Activated CD4-positive, CD25-positive, alpha-beta regulatory T cell (primary cell): ENCODE results near the gene FER1L5.

Experiments used
- DNase-seq, 4 experiments: peaks; one replicate each; lab custom pipeline; 2025; lab: John Stamatoyannopoulos, UW

FER1L5 gene

DNA sequence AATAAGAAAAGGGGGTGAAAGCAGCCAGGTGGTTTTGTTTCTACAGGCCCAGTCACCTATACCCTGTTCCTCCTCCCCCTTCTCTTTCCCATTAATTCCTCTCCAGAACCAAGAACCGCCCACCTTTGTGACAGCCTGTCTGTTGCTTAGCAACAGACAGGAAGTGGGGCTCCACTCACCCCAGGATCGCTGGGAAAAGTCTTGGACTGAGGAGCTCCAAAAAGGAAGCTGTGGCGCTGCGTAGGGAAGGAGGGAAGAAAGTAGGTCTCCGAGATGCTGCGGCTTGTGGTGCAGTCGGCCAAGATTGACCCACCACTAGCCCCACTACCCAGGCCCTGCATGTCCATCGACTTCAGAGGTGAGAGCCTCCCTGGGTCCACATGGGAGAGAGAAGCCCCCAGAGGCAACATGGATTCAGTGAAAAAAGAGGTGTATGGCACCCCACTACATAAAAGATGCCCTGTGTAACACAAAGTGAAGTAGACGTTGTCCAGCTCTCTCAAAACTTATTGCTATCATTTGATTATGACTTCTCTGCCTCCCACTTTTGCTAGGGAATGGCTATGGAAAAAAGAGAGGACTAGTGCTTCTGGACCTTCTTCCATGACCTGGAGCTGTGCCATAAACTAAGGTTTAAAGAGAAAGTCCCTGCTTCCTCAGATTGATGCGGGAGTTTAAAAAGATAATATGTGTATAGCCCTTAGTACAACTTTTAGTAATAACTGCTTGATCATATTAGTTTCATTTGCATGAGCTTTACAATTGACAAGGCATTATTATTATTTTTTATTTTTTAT is at the start of gene FER1L5:
TSS of gene FER1L5 (plus strand) at position 201 of the 797 bp plus-strand sequence. CDS start at position 274, 73 bp downstream.
- no peak for DNase-seq

DNA sequence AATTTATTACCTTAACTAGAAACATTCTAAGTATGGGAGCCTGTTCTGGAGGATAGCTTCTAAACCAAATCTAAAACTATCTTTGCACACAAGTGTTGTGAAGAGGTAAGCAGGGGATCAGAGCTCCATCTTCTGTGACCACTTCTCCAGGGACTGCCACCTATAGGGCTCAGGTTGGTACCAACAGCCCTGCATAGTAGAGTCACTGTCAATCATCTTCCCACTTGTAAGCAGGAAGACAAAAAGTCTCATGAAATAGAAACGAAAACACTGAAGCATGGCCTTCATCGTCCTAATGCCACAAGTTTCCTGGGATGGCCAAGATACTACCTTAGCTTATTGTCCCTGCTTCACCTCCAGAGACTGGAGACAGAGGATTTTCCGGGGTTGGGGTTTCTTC is 48.3 kb upstream of the FER1L5 start:
- no peak for DNase-seq

DNA sequence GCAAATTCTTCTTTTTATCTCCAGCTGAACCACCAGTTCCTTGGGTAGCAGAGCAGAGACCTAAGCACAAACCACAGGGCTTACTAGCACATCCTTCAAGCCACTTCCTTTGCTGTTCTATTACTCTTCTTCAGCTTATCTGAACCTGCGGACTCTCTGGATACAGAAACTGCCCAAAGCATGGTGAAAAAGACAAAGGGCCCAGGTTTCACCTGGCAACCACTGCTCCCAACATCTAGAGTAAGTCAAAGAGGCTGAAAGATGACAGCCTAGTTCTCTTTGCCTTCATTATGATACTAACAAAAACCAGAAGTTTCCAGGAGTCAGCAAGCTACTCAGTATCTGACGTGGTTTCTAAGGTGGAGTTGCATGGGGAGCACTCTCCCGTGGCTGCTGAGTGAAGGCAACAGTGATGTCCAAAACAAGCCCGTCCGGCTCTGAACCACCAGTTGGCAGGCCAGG is 47.8 kb upstream of the FER1L5 start:
- DNase-seq: no peak

DNA sequence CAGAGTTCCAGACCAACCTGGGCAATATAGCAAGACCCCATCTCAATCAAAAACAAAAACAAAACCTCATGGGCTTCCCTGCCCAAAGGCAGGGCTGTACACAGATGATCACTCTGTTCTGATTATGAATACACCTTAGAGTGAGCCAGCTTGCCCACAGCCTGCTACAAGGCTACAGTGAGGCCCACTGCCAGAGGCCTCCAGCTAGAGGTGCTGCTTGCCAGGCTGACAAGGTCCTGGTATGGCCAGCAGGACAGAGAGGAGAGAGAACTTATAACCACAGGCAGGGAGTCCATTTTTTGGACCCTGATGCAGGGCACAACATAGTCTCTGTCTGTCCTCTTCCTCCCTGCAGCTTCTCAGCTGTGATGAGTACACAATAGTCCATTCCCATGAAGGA is 46.0 kb upstream of the FER1L5 start:
- DNase-seq: no peak

DNA sequence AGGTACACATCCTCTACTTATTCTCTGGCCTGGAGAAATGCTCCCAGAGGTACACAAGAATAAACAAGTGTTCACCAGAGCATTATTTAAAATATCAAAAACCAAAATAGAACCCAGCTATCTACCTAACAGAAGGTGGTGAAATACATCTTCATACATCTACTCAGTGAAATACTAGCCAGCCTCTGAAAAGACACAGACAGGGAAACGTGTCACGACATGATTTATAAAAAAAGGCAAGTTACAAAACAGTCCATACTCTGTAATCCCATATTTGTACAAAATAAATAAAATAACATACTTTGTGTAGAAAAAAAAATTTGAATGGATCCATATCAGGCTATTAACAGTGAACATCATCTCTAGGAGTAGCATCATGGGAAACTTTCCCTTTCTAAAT is 42.6 kb upstream of the FER1L5 start:
- no peak for DNase-seq

DNA sequence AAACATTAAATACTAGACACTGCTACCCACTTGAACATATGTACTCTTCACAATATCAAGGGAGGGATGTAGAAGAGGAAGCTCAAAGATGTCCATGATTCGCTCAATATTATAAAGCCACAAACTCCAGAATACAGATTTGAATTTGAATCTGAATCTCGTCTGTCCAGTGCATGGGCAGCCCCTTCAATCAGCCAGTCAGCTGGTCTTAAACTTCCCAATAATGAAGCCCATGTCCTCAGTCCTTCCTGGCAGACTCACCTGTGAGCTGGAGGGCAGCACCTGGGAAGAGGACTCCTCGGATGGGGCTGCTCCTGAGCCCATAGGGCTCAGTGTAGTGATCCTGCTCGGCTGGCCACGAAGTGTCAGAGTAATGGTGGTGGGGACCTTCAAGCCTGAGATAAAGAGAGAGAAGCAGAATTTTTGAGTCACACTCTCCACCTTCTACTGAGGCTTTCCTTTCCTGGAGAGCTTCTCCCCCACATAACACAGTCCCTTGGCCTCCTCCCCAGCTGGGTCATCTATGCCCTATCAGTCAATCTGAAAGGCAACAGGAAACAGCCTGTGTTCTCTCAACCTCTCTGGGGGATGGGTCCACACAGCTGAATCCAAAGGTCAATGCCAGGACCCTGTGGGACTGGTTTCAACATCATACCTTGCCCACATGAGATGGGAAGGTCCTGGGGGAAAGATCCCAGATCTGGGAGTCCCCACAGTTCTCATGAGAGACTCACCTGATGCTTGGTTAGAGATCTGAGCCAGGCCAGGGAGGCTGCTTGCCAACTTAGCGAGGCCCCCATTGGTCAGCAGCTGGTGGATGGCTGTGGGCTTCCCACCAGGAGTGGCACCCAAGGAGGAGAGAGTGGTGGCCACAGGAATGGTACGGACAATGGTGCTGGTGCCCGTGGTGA is 40.9 kb upstream of the FER1L5 start:
- DNase-seq: no peak

DNA sequence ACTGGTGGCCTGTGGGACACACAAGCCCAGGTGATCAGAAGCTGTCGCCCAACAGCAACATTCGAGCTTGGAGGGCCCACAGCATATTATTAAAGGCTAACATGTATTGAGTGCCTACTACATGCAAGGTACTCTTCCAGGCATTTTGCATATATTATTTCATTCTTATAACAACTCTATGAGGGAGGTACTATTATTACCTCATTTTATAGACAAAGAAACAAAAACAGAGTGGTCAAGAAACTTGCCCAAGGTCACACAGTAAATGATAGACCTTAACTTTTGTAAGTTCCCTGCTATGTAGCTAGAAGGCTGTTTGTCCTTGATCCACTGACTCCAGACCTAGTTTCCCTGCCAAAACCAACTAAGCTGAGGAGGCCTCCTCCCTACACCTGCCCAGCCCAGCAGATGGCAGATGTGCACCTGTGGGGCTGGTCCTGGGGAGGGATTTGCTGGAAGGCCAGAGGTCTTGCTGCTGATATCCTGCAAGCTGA is 40.2 kb upstream of the FER1L5 start:
- DNase-seq: no peak

DNA sequence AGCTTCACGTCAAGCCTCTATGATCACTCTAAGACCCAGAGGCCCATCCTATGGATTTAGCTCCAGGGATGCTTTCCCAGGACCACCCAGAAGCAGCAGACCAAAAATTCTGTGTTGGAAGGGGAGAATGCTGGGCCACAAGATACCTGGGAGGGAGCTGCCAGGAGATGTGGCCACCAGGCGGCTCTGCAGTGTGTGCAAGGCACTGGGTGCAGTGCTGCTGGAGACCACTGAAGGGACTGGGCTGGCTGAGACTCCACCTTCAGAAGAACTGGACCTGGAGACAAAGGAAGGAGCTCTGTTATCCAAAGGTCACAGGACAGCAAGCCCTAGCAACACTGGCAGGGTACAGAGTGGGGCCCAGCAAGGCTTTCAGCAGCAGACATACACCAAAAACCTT is 38.5 kb upstream of the FER1L5 start:
- DNase-seq: no peak

DNA sequence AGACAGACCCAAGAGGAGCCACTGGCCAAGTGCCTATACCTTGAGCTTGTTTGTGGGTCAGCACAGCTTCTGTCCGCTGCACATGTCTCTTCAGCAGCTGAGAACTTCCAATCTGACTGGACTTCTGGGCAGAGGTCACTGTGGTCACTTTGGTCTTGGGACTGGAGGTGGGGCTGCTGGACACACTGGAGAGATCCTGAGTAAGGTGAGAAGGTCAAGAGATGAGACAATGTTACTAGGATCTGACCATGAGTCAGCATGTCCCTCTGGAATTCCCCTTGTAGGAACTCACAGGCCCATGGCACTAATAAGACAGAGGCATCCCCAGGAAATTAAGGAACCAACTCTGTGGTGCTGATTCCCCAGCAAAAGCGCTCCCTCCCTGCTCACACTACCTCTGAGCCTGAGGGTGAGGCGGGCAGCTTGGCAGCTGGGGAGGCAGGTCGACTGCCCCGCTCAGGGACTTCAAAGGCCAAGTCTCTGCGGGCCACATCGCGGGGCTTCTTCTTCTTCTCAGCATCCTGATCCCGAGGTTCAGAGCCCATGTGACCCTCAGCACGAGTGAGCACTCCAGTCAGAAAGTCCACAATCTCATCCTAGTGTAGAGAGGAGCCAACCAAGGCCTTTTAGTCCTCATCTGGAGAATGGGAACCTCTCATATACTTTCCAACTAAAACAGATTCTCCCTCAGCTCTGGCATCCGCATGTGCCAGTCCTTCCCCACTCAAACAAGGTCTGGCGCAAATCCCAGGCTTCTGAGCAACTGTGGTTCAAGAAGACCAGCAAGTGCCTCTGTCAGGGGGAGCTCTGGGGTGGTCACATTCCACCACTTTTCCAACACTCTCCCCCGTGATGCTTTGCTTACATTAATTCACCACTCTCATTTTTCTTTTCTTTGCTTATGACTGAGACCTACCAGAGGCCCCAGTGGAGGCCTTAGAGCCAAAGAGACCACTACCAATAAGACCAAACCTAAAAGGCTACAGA is 33.8 kb upstream of the FER1L5 start:
- no peak for DNase-seq

DNA sequence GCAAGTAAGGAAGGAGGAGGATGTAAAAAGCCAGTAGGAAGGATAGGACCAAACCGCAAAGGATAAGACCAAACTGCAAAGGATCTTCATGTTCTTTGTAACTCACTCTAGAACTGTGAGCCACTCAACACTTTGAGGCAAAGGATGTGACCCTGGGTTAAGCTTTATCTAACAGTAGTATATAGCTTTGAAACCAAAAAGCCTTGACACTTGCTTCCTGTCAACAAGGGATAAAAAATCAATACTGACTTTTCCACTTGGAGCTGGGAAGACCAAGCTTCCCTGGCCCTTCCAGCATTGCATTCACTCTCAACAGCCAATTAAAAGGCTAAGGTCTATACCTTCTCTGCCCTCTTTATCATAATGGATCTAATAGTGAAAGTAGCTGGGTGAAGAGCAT is 26.4 kb upstream of the FER1L5 start:
- DNase-seq: no peak

DNA sequence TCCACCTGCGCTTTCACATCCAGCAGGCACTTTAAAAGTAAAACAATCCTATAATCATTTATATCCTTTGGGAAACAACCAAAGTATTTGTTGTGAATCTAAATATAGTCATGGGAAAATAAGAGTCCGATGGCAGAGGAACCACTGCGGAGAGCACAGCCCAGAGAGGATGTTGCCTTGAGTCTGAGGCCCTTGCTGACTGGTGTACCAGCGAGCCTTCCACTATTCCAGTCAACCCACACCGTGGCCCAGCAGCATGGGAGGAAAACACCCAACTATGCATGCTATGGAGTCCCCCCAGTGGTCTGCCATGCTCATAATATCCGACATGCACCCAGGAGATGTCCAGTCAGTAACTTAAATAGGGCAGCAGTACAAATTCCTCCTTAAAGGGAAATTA is 26.0 kb upstream of the FER1L5 start:
- no peak for DNase-seq

DNA sequence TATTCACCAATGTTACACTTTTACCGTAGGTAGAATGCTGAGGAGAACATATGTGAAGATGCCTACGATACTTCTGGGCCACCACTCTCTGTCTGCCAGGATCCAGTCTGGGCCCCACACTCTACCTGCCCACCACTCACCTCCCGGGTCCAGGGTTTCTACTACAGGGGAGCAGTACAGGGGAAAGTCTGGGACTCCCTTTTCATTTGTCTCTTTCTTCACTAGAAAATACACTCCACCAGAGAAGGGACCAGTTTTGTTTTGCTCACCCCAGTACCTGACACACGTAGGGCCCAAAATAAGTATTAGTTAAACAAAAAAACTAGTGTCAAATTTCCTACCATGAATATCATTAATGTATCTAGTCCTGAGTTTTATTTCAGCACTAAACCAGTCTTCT is 25.6 kb upstream of the FER1L5 start:
- DNase-seq: no peak

DNA sequence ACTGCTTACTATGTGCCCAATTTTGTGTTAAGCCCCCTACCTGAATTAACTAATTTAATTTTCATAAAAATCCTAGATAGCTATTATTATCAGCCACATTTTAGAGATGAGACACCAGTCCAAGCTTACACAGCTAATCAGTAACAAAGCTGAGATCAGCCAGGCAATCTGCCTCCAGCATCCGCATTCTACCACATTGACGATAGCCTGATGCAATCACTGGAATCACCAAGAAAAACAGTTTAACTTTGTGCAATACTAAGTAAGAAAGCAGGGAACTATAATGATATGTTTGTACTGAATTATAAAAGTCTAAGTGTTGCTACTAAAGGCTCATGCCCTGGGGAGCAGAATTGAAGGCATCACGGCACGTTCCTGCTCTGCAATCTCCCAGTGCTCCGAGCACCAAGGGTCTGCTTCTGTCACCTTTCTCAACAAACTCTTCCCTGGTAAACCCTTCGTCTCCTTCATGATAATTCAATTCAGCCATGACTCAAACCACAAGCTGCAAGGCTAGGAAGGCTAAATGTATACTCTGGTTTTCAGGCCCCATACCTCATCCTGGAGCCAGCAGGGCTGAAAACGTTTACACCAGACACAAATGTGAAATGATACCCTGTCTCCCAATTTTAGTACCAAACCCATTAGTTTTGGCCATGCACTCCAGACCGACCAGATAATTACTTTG is 23.8 kb upstream of the FER1L5 start:
- DNase-seq: no peak

DNA sequence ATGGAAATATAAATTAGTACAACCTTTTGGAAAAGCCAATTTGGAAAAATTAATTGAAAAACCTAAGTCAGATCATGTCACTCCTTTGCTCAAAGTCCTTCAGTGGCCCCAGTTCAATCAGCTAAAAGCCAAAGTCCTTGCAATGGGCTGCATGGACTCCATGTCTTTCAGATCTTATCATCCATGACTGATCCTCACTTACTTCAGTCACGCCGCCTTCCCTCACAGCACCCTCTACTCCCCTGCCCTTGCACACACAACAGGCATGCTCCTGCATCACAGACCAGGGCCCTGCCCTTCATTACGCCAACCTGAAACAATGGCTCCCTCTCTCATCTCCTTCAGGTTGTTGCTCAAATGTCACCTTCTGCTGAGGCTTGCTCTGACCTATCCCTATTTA is 20.0 kb upstream of the FER1L5 start:
- no peak for DNase-seq

DNA sequence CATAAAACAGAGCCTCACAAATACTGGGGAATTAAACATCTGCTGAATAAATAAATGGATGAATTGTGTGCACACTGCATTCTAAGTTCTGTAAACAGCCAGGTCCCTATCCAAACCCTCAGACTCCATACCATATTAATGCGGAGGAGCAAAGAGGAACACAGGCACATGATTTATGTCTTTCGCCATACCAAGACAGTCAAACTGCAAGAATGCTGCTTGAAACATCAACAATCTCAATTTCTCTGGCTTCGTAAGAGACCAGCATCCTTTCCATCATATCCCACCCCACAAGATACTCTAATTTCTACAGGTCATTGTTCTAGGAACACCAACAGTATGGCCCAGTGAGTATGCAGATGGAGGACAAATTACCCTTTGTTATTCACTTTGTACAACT is 19.4 kb upstream of the FER1L5 start:
- DNase-seq: no peak

DNA sequence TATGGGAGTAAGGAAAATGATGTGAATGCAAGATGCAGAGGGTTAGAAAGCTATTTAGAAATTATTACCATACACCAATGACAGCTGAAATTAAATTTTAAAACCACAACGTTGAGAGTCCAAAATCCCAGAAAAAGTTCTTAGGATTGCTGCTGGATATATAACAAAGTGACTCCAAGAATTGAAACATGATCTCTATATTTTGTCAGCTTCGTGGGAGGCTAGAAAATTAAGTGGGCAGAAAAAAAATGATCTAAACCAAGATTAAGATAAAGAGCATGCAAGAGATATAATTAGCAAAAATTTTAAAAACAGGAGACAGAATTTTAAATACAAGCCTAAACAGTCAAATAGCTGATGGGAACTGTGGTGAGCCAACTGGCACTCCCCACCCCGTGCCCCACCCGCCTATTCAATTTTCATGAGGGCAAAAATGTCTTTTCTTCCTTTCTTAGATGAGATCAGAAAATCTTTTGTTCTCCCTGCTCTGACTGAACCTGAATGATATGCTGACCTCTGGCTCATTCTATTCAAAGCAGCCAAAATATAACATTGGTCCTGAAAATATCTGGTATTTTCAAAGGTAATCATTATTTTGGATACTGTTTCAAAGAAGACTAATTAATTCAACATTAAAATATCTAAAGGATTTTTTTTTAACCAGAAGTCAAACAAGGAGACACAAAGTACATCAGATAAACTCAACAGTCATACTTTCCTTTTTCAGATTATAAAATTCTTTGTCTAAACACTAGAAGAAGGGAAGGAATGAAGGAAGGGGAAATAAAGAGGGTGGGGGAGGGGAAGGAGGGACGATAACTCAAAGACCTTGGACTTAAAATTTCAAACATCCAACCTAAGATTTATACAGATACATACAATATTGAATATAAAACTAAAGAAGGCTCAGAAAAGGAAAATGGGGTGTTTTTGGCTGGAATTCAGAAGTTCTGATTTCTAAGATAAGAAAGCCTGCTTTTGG is 16.7 kb upstream of the FER1L5 start:
- DNase-seq: no peak

DNA sequence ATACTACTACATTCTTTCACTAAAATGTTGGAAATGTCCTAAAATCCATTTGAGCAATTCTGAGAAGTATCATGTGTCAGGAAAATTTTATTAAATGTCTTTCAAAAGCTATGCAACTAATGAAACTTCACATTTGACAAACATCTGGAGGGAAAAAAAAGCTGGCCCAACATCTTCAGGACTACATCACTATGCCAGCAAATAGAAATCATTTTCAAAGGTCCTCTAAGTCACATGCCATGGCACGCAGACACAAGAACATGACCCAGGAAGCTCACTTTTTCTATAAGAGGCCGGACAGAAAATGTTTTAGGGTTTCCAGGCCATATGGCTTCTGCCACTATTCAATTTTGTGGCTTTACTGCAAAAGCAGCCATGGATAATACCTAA is 16.0 kb upstream of the FER1L5 start:
- no peak for DNase-seq

DNA sequence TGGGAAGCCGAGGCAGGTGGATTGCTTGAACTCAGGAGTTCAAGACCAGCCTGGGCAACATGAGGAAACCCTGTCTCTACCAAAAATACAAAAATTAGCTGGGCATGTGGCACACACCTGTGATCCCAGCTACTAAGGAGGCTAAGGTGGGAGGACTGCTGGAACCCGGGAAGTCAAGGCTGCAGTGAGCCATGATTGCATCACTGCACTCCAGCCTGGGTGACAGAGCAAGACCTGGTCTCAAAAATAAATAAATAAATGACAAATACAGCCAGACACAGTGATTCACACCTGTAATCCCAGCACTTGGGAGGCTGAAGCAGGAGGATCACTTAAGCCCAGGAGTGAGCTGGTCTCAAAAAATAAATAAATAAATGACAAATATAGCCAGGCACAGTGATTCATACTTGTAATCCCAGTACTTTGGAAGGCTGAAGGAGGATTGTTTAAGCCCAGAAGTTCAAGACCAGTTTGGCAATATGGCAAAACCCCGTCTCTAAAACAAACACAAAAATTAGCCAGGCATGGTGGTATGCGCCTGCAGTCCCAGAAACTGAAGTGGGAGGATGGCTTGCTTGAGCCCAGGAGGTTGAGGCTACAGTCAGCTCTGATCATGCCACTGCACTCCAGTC is 10.6 kb upstream of the FER1L5 start:
- no peak for DNase-seq

DNA sequence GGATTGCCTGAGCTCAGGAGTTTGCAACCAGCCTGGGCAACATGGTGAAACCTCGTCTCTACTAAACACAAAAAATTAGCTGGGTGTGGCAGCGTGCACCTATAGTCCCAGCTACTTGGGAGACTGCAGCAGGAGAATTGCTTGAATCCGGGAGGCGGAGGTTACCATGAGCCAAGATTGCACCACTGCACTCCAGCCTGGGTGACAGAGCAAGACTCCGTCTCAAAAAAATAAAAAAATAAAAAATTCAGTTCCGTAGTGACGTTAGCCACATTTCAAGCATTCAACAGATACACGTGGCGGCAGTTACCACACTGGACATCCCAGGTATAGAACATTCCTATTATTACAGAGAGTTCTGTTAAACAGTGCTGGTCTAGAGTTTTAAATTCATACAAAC is 8.9 kb upstream of the FER1L5 start:
- no peak for DNase-seq
